ENCODE data around the gene HERPUD2.

HERPUD2 gene

GRCh38 chr7:35694784-35695472 is at the start of gene HERPUD2:
Gene HERPUD2 (minus strand): TSS chr7:35695135. CDS start chr7:35694330, 805 bp downstream.
- peak; percentile 91 for DNase-seq (ENCODE audit: extremely low spot score)
- ChIA-PET CTCF (no interaction called here), POLR2A (interaction anchor here (0.9 to 2.0 kb wide), 7 partner anchors 9 to 128 kb away, joined by 3 to 10 read pairs (median 4); partner anchors contain the start of gene SEPTIN7)
- TF ChIP-seq SP1 (IDR thresholded peaks at IDR 0.05) (no peak), L3MBTL2 (conservative IDR thresholded peaks at IDR 0.05) (peak; percentile 92), ELF4 (IDR thresholded peaks at IDR 0.05) (peak; percentile 57; the same call in 1 of the 2 replicates)

GRCh38 chr7:35738889-35739288 is 44.0 kb upstream of the HERPUD2 start:
- DNase-seq (ENCODE audit: extremely low spot score), result no peak
- TF ChIP-seq SUZ12 (IDR thresholded peaks at IDR 0.05) (no peak), FOXA1 (IDR thresholded peaks at IDR 0.05) (no peak), BHLHE40 (IDR thresholded peaks at IDR 0.05; ENCODE audit: borderline replicate concordance) (no peak), SP1 (IDR thresholded peaks at IDR 0.05) (no peak), CTBP1 (IDR thresholded peaks at IDR 0.05; ENCODE audit: borderline replicate concordance) (no peak), FOXK2 (IDR thresholded peaks at IDR 0.05) (no peak), PKNOX1 (IDR thresholded peaks at IDR 0.05) (no peak), HDGF (IDR thresholded peaks at IDR 0.05; ENCODE audit: borderline replicate concordance) (no peak), LEF1 (IDR thresholded peaks at IDR 0.05; ENCODE audit: borderline replicate concordance) (no peak), NFRKB (IDR thresholded peaks at IDR 0.05) (no peak), ELF4 (IDR thresholded peaks at IDR 0.05) (no peak), TARDBP (IDR thresholded peaks at IDR 0.05) (no peak), ARNT (IDR thresholded peaks at IDR 0.05) (no peak), FOXM1 (IDR thresholded peaks at IDR 0.05; ENCODE audit: borderline replicate concordance) (no peak), L3MBTL2 (conservative IDR thresholded peaks at IDR 0.05) (no peak), ZNF384 (IDR thresholded peaks at IDR 0.05) (no peak)
- POLR2A ChIA-PET, result no interaction called here
- CTCF ChIA-PET, result no interaction called here

GRCh38 chr7:35736725-35737124 is 41.8 kb upstream of the HERPUD2 start:
- POLR2A ChIA-PET, result no interaction called here
- TF ChIP-seq NFRKB (IDR thresholded peaks at IDR 0.05), result no peak
- TF ChIP-seq PKNOX1 (IDR thresholded peaks at IDR 0.05), result no peak
- TF ChIP-seq SUZ12 (IDR thresholded peaks at IDR 0.05), result no peak
- no peak for TF ChIP-seq FOXA1 (IDR thresholded peaks at IDR 0.05)
- no peak for TF ChIP-seq ARNT (IDR thresholded peaks at IDR 0.05)
- no peak for TF ChIP-seq CTBP1 (IDR thresholded peaks at IDR 0.05; ENCODE audit: borderline replicate concordance)
- CTCF ChIA-PET, result no interaction called here
- DNase-seq (ENCODE audit: extremely low spot score), result no peak

GRCh38 chr7:35735396-35735795 is 40.5 kb upstream of the HERPUD2 start:
- TF ChIP-seq L3MBTL2 (conservative IDR thresholded peaks at IDR 0.05) (no peak), FOXA1 (IDR thresholded peaks at IDR 0.05) (no peak), CTBP1 (IDR thresholded peaks at IDR 0.05; ENCODE audit: borderline replicate concordance) (no peak), HDGF (IDR thresholded peaks at IDR 0.05; ENCODE audit: borderline replicate concordance) (no peak), LEF1 (IDR thresholded peaks at IDR 0.05; ENCODE audit: borderline replicate concordance) (no peak), TARDBP (IDR thresholded peaks at IDR 0.05) (no peak), SUZ12 (IDR thresholded peaks at IDR 0.05) (no peak), NFRKB (IDR thresholded peaks at IDR 0.05) (no peak)
- no peak for DNase-seq (ENCODE audit: extremely low spot score)
- ChIA-PET CTCF (interaction anchor here (0.9 kb wide), 1 partner anchor 26 kb away, joined by 4 read pairs; no protein-coding TSS in a partner anchor), POLR2A (interaction anchor here (1.0 kb wide), 1 partner anchor 65 kb away, joined by 4 read pairs; no protein-coding TSS in a partner anchor)

GRCh38 chr7:35734001-35734483 is 39.1 kb upstream of the HERPUD2 start:
- no peak for TF ChIP-seq CTBP1 (IDR thresholded peaks at IDR 0.05; ENCODE audit: borderline replicate concordance)
- no peak for TF ChIP-seq FOXK2 (IDR thresholded peaks at IDR 0.05)
- no peak for TF ChIP-seq FOXM1 (IDR thresholded peaks at IDR 0.05; ENCODE audit: borderline replicate concordance)
- TF ChIP-seq TARDBP (IDR thresholded peaks at IDR 0.05), result no peak
- no peak for TF ChIP-seq SUZ12 (IDR thresholded peaks at IDR 0.05)
- no peak for TF ChIP-seq FOXA1 (IDR thresholded peaks at IDR 0.05)
- TF ChIP-seq ARNT (IDR thresholded peaks at IDR 0.05), result no peak
- TF ChIP-seq ZNF384 (IDR thresholded peaks at IDR 0.05), result no peak
- no peak for TF ChIP-seq LEF1 (IDR thresholded peaks at IDR 0.05; ENCODE audit: borderline replicate concordance)
- no peak for TF ChIP-seq PKNOX1 (IDR thresholded peaks at IDR 0.05)
- no peak for TF ChIP-seq NFRKB (IDR thresholded peaks at IDR 0.05)
- no peak for TF ChIP-seq BHLHE40 (IDR thresholded peaks at IDR 0.05; ENCODE audit: borderline replicate concordance)
- POLR2A ChIA-PET, result no interaction called here
- DNase-seq (ENCODE audit: extremely low spot score), result no peak
- CTCF ChIA-PET, result no interaction called here

GRCh38 chr7:35731349-35731748 is 36.4 kb upstream of the HERPUD2 start:
- POLR2A ChIA-PET, result no interaction called here
- CTCF ChIA-PET, result no interaction called here
- DNase-seq (ENCODE audit: extremely low spot score), result no peak
- TF ChIP-seq BHLHE40 (IDR thresholded peaks at IDR 0.05; ENCODE audit: borderline replicate concordance), result no peak

Measured in HEK293T (cell line).